DND-41 (cell line): ENCODE data around the gene ERP29.

Experiments used
- ATAC-seq: fragments of 200-7000 bp; cut with Tn5 transposase; 3 replicates; pipeline ENCODE4 v1.9.1; 2021; ENCODE audit warnings: low read depth; ENCODE audit not compliant: insufficient read depth
- DNase-seq: peaks from one replicate; pipeline ENCODE4 v3.0.0-alpha.2; 2020
- H2AFZ ChIP-seq: 2 replicates; pipeline ENCODE4 v1.6.0; 2012; ENCODE audit warnings: low read depth, low read length
- H3K27ac ChIP-seq: 2 replicates; pipeline ENCODE4 v1.5.1; 2012; ENCODE audit warnings: low read length, inconsistent platforms
- H3K27me3 ChIP-seq: fragments of 200-600 bp; sonication (generic); 2 replicates; pipeline ENCODE4 v1.6.0; 2012; ENCODE audit warnings: low read length, mild to moderate bottlenecking, inconsistent platforms; ENCODE audit not compliant: insufficient read depth, poor library complexity
- H3K36me3 ChIP-seq: 2 replicates; pipeline ENCODE4 v1.5.1; 2012; ENCODE audit warnings: low read length, inconsistent platforms; ENCODE audit not compliant: insufficient read depth
- H3K4me1 ChIP-seq: 2 replicates; pipeline ENCODE4 v1.5.1; 2012; ENCODE audit warnings: mild to moderate bottlenecking, low read length; ENCODE audit not compliant: insufficient read depth
- H3K4me2 ChIP-seq: 2 replicates; pipeline ENCODE4 v1.6.0; 2012; ENCODE audit warnings: mild to moderate bottlenecking, moderate library complexity, low read length, inconsistent platforms; ENCODE audit not compliant: insufficient read depth
- H3K4me3 ChIP-seq, 2 experiments: fragments of 200-600 bp in 1 of 2; shearing (Covaris generic) in 1 of 2; 2 replicates each; pipeline ENCODE4 v1.5.1; 2012 to 2016; ENCODE audit warnings: inconsistent platforms in 2 of 2, low read length in 2 of 2, mild to moderate bottlenecking in 2 of 2, low read depth in 1 of 2, moderate library complexity in 1 of 2
- H3K79me2 ChIP-seq: 2 replicates; pipeline ENCODE4 v1.6.0; 2012; ENCODE audit warnings: low read length, inconsistent platforms; ENCODE audit not compliant: insufficient read depth
- H3K9ac ChIP-seq: 2 replicates; pipeline ENCODE4 v1.6.0; 2012; ENCODE audit warnings: low read depth, mild to moderate bottlenecking, inconsistent platforms, low read length, moderate library complexity
- H3K9me3 ChIP-seq: 2 replicates; pipeline ENCODE4 v1.5.1; 2012; ENCODE audit warnings: low read length, moderate library complexity, mild to moderate bottlenecking, inconsistent platforms; ENCODE audit not compliant: insufficient read depth, severe bottlenecking
- H4K20me1 ChIP-seq: 2 replicates; pipeline ENCODE4 v1.6.0; 2012; ENCODE audit warnings: low read length; ENCODE audit not compliant: insufficient read depth
- CTCF ChIP-seq: IDR thresholded peaks from 2 replicates; pipeline ENCODE4 v1.5.1; 2012; ENCODE audit warnings: borderline replicate concordance, low read length, moderate library complexity, mild to moderate bottlenecking; ENCODE audit not compliant: poor library complexity, severe bottlenecking; ENCODE audit errors: extremely low read depth
- EZH2 ChIP-seq: IDR thresholded peaks from 3 replicates; pipeline ENCODE4 v1.6.1; 2012; ENCODE audit warnings: borderline replicate concordance, low read depth, mild to moderate bottlenecking, moderate library complexity, low read length, inconsistent platforms; ENCODE audit not compliant: severe bottlenecking

ERP29 gene

GRCh38 chr12:111991535-111991934, 21.7 kb upstream of the ERP29 start:
- no peak for ATAC-seq
- Histone ChIP-seq H3K4me2 (no peak overlapping the region), H3K36me3 (no peaks in the 10 kb centered on the region)

GRCh38 chr12:111991946-111992345, 21.3 kb upstream of the ERP29 start:
- no peaks in the 10 kb centered on the region for H3K27me3 ChIP-seq
- H3K4me3 ChIP-seq = no peak overlapping the region
- DNase-seq = no peak

More at GRCh38 chr12:111991535-111991934, 21.7 kb upstream of the ERP29 start:
- Histone ChIP-seq H3K4me1 (peaks cover 43% of the 10 kb centered on the region), H3K9ac (no peak overlapping the region), H3K79me2 (no peaks in the 10 kb centered on the region), H2AFZ (no peak overlapping the region), H3K27me3 (no peaks in the 10 kb centered on the region), H3K9me3 (no peaks in the 10 kb centered on the region), H3K4me3 (no peak overlapping the region), H4K20me1 (no peaks in the 10 kb centered on the region), H3K27ac (no peak overlapping the region)
- no peak for DNase-seq
- no peak for TF ChIP-seq CTCF
- no peak for TF ChIP-seq EZH2

GRCh38 chr12:111992464-111992863, 20.8 kb upstream of the ERP29 start:
- H3K4me2 ChIP-seq = no peak overlapping the region
- H3K27me3 ChIP-seq = no peaks in the 10 kb centered on the region
- H3K9me3 ChIP-seq = no peaks in the 10 kb centered on the region
- no peaks in the 10 kb centered on the region for H4K20me1 ChIP-seq
- no peaks in the 10 kb centered on the region for H3K79me2 ChIP-seq
- no peak overlapping the region for H2AFZ ChIP-seq
- no peak for DNase-seq
- H3K36me3 ChIP-seq = no peaks in the 10 kb centered on the region
- H3K4me3 ChIP-seq = no peak overlapping the region
- TF ChIP-seq EZH2 (no peak), CTCF (no peak)
- no peak for ATAC-seq
- H3K9ac ChIP-seq = no peak overlapping the region
- no peak overlapping the region for H3K27ac ChIP-seq
- H3K4me1 ChIP-seq = peaks cover 47% of the 10 kb centered on the region

More at GRCh38 chr12:111991946-111992345, 21.3 kb upstream of the ERP29 start:
- no peak overlapping the region for H3K9ac ChIP-seq
- H3K9me3 ChIP-seq = no peaks in the 10 kb centered on the region
- H3K36me3 ChIP-seq = no peaks in the 10 kb centered on the region
- H3K79me2 ChIP-seq = no peaks in the 10 kb centered on the region
- ATAC-seq = no peak
- H3K4me2 ChIP-seq = no peak overlapping the region
- no peak overlapping the region for H3K27ac ChIP-seq
- no peak overlapping the region for H2AFZ ChIP-seq
- TF ChIP-seq CTCF (no peak), EZH2 (no peak)
- H3K4me1 ChIP-seq = peaks cover 43% of the 10 kb centered on the region
- H4K20me1 ChIP-seq = no peaks in the 10 kb centered on the region
